ENCODE measurements around the gene DLK1. TPM values are rescaled to one million over a fixed set of nuclear protein-coding genes. Genes with fewer than 3 reads are reported as not detected.

DLK1 gene
- total and polyA plus RNA-seq, 8 donors: 0.25 to 1.7 (median 1.6) TPM; not detected in 1

DNA sequence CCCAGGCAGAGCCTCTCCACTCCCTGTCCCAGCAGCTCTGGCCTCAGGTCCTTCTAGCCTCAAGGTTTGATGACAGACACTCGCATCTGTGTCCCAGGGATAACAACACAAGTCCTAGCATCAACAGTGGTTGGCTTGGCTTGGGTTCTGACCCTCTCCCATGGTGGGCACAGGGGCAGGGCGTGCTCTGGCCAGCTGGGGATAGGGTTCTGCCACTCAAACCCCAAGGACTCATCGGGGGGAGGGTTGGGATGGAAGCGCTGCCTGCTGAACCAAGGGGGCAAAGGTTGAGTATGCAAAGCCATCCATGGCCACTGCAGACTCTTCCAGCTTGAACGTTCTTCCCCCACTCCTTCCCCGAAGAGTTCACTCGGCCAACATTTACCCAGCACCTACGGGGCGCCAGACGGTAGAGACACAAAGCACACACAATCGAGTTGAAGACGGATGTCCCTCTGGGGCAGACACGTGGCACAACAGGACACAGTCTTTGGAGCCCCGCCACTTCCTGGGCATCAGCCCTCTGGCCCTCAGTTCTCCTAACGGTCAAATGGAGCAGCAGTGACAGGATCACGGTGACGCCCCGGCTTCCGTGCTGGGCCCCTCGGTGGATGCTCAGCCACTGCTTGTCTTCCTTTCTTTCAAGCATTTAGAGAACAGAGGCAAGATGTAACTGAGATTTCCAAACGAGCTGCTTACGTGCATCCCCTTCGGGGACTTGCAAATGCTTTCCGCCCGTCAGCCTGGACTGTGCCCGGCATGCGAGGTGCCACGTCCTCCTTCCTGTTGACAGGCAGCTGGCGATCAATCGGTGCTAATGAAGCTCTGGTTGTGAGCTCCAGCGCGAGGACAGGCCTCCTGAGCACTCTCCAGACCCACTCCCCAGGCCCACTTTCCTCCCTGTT, 42.6 kb downstream of the DLK1 start:
- Histone ChIP-seq H3K36me3 (no peaks in the 10 kb centered on the region), H3K4me1 (no peaks in the 10 kb centered on the region), H3K4me3 (no peak overlapping the region), H3K27me3 (peaks cover 0 to 10% of the 10 kb centered on the region in 2 donors), H3K9me3 (peaks cover 0 to 4% of the 10 kb centered on the region in 2 donors), H3K27ac (no peak overlapping the region)
- intact Hi-C loops (cut with DNase I): no loop called here
- no peak for ATAC-seq
- TF ChIP-seq, protein P1, sequence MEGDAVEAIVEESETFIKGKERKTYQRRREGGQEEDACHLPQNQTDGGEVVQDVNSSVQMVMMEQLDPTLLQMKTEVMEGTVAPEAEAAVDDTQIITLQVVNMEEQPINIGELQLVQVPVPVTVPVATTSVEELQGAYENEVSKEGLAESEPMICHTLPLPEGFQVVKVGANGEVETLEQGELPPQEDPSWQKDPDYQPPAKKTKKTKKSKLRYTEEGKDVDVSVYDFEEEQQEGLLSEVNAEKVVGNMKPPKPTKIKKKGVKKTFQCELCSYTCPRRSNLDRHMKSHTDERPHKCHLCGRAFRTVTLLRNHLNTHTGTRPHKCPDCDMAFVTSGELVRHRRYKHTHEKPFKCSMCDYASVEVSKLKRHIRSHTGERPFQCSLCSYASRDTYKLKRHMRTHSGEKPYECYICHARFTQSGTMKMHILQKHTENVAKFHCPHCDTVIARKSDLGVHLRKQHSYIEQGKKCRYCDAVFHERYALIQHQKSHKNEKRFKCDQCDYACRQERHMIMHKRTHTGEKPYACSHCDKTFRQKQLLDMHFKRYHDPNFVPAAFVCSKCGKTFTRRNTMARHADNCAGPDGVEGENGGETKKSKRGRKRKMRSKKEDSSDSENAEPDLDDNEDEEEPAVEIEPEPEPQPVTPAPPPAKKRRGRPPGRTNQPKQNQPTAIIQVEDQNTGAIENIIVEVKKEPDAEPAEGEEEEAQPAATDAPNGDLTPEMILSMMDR (IDR thresholded peaks at IDR 0.05): no peak
- DNase-seq: no peak

DNA sequence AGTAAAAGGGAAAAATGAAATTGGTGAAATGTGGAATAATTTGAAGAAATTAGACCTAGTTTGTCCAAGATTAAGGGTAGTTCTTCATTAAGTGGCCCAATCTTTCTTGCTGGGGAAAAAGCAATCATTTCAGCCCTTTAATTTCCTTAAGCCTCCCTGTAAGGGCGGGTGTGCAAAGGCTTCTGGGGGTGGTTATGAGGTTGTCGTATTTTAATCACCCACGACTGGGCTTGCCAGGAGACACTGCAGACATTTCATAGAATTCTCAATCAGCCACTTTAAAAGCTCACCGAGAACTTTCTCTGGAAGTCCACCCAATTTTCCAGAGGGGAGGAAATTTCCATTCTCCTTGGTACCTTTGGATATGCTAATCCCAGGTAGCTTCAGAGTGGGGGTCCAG, 43.4 kb downstream of the DLK1 start:
- ATAC-seq (no peak), DNase-seq (no peak)
- TF ChIP-seq, protein P1 (IDR thresholded peaks at IDR 0.05): no peak
- Histone ChIP-seq H3K27ac (no peak overlapping the region), H3K36me3 (no peaks in the 10 kb centered on the region), H3K27me3 (peaks cover 0 to 10% of the 10 kb centered on the region in 2 donors), H3K4me1 (no peaks in the 10 kb centered on the region), H3K9me3 (peaks cover 0 to 4% of the 10 kb centered on the region in 2 donors), H3K4me3 (no peak overlapping the region)
- intact Hi-C loops (cut with DNase I): no loop called here

DNA sequence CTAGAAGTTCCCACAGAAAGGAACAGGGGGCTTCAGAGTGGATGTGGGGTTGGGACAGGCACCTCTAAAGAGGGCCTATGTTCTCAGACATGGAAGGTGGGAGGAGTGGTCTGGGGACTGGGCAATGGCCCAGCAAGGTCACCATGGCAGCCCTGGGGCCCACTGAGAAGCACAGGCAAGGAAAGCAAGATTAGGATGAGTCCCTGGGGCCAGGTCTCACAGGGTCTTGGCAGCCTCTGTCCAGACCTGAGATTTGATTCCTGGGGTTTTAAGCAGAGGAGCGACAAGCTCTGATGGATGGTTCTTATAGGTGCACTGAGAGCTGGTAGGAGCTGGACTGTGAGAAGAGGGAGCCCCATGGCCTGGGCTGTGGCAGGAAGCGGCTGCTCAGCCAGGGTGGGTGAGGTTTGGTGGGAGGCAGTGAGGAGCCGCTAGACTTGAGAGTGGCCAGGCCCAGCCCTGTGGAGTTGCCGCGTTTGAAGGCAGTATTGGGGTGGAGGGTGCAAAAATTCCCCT, 44.0 kb downstream of the DLK1 start:
- no peak overlapping the region for H3K27ac ChIP-seq
- H3K4me1 ChIP-seq: no peaks in the 10 kb centered on the region
- TF ChIP-seq, protein P1 (IDR thresholded peaks at IDR 0.05): no peak
- intact Hi-C loops (cut with DNase I): no loop called here
- no peak for DNase-seq
- no peak overlapping the region for H3K4me3 ChIP-seq
- ATAC-seq: no peak
- H3K36me3 ChIP-seq: no peaks in the 10 kb centered on the region
- peaks cover 0 to 4% of the 10 kb centered on the region in 2 donors for H3K9me3 ChIP-seq
- H3K27me3 ChIP-seq: peaks cover 0 to 10% of the 10 kb centered on the region in 2 donors

DNA sequence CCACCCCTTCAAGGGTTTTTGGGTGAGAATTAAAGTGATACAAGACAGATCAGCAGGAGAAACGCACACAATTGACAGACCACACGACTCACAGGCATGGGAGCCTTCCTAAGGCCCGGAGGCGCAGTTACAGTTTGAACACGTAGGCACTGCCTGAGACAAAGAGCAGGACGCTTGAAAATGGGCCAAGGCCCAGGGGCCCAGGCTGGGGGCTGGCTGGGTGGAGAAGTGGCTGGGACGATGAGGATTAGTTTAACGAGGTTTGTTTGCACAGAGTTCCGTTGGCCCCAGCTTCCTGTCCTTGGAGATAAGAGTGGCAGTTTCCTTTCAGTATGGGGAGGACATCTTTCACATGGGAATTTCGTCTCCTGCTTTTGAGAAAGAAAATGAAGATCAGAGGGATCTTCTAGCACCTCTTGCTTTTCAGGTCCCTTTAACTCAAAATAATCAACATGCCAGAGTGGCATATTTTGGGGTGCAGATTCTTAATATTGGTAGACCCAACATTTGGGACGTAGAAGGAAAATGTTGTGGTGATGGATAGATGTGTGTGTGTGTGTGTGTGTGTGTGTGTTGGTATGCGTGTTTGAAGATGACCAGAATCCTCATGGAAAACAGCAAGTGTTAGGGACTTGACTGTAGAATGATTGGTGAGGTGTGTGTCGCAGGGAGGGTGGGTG, 44.6 kb downstream of the DLK1 start:
- no peak overlapping the region for H3K4me3 ChIP-seq
- no peak overlapping the region for H3K27ac ChIP-seq
- intact Hi-C loops (cut with DNase I): no loop called here
- H3K36me3 ChIP-seq: no peaks in the 10 kb centered on the region
- peaks cover 0 to 4% of the 10 kb centered on the region in 2 donors for H3K9me3 ChIP-seq
- no peaks in the 10 kb centered on the region for H3K4me1 ChIP-seq
- peaks cover 0 to 10% of the 10 kb centered on the region in 2 donors for H3K27me3 ChIP-seq
- ATAC-seq (no peak), DNase-seq (no peak)
- TF ChIP-seq, protein P1 (IDR thresholded peaks at IDR 0.05): no peak
